T-cell (primary cell): ENCODE results near the gene SPACA4. TPM values are rescaled to one million over a fixed set of nuclear protein-coding genes. Genes with fewer than 3 reads are reported as not detected.
A peak's percentile ranks its signal among the peaks of the same experiment; 100 is the strongest.
"Not testable (repeated sequence)": the region's sequence is repeated elsewhere in the genome, so short reads cannot be mapped to it uniquely, and the experiment has no call there.

Experiments used
- ATAC-seq, 4 experiments: fragments of 200-7000 bp in 3 of 4; fragments of 150-1000 bp in 1 of 4; cut with Tn5 transposase; replicated peaks in 1 of 4; 1 replicate in 3 of 4; 2 replicates in 1 of 4; pipeline ENCODE4 v1.10.0; 2021; ENCODE audit warnings: moderate library complexity in 3 of 4, mild to moderate bottlenecking in 2 of 4, moderate number of reproducible peaks in 1 of 4
- CTCF ChIA-PET, 2 donors: fragments of 300-600 bp; sonication (Branson Sonifier 250); formaldehyde crosslinking; loops; one replicate each; lab custom pipeline; 2022; ENCODE audit warnings: antibody characterized with exemption in 2 of 2; lab: Charles Lee
- POLR2A ChIA-PET, 2 donors: fragments of 300-600 bp; sonication (Branson Sonifier 250); formaldehyde crosslinking; loops; one replicate each; lab custom pipeline; 2022; ENCODE audit warnings: antibody characterized with exemption in 2 of 2; lab: Charles Lee
- DNase-seq, 35 experiments: peaks; one replicate each; pipeline versions ENCODE4 v3.0.0 to v3.0.0-alpha.2; 2013 to 2023
- H3K27ac ChIP-seq: one replicate; pipeline ENCODE4 v1.5.1; 2013; ENCODE audit warnings: low read length
- H3K27me3 ChIP-seq, 2 experiments: replicated peaks in 1 of 2; 1 replicate in 1 of 2; 2 replicates in 1 of 2; pipeline versions ENCODE4 v1.6.1 to v1.7.0; 2013; ENCODE audit warnings: low read length in 1 of 2, mixed read lengths in 1 of 2; ENCODE audit not compliant: control insufficient read depth in 2 of 2, insufficient read depth in 2 of 2; ENCODE audit errors: extremely low read depth in 1 of 2
- H3K36me3 ChIP-seq, 2 donors: 1 replicate in 1 of 2; 2 replicates in 1 of 2; pipeline versions ENCODE4 v1.6.1 to v1.7.0; 2013; ENCODE audit warnings: low read length in 1 of 2; ENCODE audit not compliant: control insufficient read depth in 2 of 2, insufficient read depth in 1 of 2; ENCODE audit errors: extremely low read depth in 1 of 2
- H3K4me1 ChIP-seq, 2 experiments: 1 replicate in 1 of 2; 2 replicates in 1 of 2; pipeline versions ENCODE4 v1.6.1 to v1.7.0; 2013; ENCODE audit warnings: low read length in 2 of 2, mixed read lengths in 1 of 2; ENCODE audit not compliant: insufficient read depth in 2 of 2, control insufficient read depth in 1 of 2; ENCODE audit errors: extremely low read depth in 1 of 2
- H3K4me3 ChIP-seq, 2 donors: 1 replicate in 1 of 2; 2 replicates in 1 of 2; pipeline versions ENCODE4 v1.5.1 to v1.7.0; 2013; ENCODE audit warnings: mild to moderate bottlenecking in 2 of 2, low read length in 1 of 2, moderate library complexity in 1 of 2; ENCODE audit not compliant: control insufficient read depth in 1 of 2; ENCODE audit errors: extremely low read depth in 1 of 2
- H3K9me3 ChIP-seq: 2 replicates; pipeline ENCODE4 v1.7.0; 2013
- H3K27ac Mint-ChIP-seq, 2 donors: one replicate each; pipeline ENCODE4 v1.8.0; 2020 to 2021; ENCODE audit warnings: mild to moderate bottlenecking in 2 of 2, mixed read lengths in 2 of 2
- H3K27me3 Mint-ChIP-seq, 2 donors: one replicate each; pipeline ENCODE4 v1.8.0; 2021 to 2022; ENCODE audit warnings: mixed read lengths in 2 of 2
- H3K36me3 Mint-ChIP-seq: one replicate; pipeline ENCODE4 v1.8.0; 2021; ENCODE audit warnings: mixed read lengths
- H3K4me1 Mint-ChIP-seq, 3 donors: one replicate each; pipeline ENCODE4 v1.8.0; 2020 to 2022; ENCODE audit warnings: mixed read lengths in 3 of 3, mild to moderate bottlenecking in 1 of 3
- H3K4me3 Mint-ChIP-seq, 3 donors: one replicate each; pipeline ENCODE4 v1.8.0; 2020 to 2022; ENCODE audit warnings: mild to moderate bottlenecking in 3 of 3, mixed read lengths in 3 of 3, moderate library complexity in 3 of 3
- H3K9me3 Mint-ChIP-seq, 3 donors: one replicate each; pipeline ENCODE4 v1.8.0; 2020 to 2022; ENCODE audit warnings: mixed read lengths in 3 of 3
- WGBS: methylation state at CpG from one replicate; pipeline ENCODE4 v1.1.5; 2013; ENCODE audit warnings: missing lambda C conversion rate; ENCODE audit not compliant: insufficient coverage; 5-methylcytosine and 5-hydroxymethylcytosine counted together
- total RNA-seq, 35 experiments: library from RNA in 6 of 35; stranded (reverse) in 6 of 35; fragments of 120-200 nt in 1 of 35; gene quantifications; one replicate each; pipeline versions ENCODE4 v1.2.1 to v1.2.4 and lab custom pipeline; 2013 to 2026

The SPACA4 gene
- total RNA-seq, 5 donors from 2014 or later (not counting 1 experiment from before 2014, with no cell fraction given) = not detected

- POLR2A ChIA-PET = no interaction called here
- H3K4me1 Mint-ChIP-seq = peaks cover 33 to 53% (median 50%) of the 10 kb centered on the region in 3 donors
- H3K4me3 ChIP-seq = no peak overlapping the region
- no peaks in the 10 kb centered on the region for H3K27me3 Mint-ChIP-seq
- no peak overlapping the region for H3K27ac ChIP-seq
- CTCF ChIA-PET = no interaction called here
- H3K9me3 Mint-ChIP-seq = no peaks in the 10 kb centered on the region
- no peak for DNase-seq
- no peaks in the 10 kb centered on the region for H3K27me3 ChIP-seq
- H3K36me3 ChIP-seq = peaks cover 26 to 45% of the 10 kb centered on the region in 2 donors
- peak overlapping the region; percentile 12 to 52 for H3K27ac Mint-ChIP-seq
- WGBS = 67% methylated on average over 36 of the region's 47 CpGs
- H3K9me3 ChIP-seq = no peaks in the 10 kb centered on the region
- peaks cover 18 to 65% of the 10 kb centered on the region in 2 experiments for H3K4me1 ChIP-seq
- ATAC-seq = no peak
- no peak overlapping the region for H3K4me3 Mint-ChIP-seq
- H3K36me3 Mint-ChIP-seq = peaks cover 10% of the 10 kb centered on the region
Observed at GRCh38 chr19:48630296-48631063, 23.9 kb downstream of the SPACA4 start.

DNA sequence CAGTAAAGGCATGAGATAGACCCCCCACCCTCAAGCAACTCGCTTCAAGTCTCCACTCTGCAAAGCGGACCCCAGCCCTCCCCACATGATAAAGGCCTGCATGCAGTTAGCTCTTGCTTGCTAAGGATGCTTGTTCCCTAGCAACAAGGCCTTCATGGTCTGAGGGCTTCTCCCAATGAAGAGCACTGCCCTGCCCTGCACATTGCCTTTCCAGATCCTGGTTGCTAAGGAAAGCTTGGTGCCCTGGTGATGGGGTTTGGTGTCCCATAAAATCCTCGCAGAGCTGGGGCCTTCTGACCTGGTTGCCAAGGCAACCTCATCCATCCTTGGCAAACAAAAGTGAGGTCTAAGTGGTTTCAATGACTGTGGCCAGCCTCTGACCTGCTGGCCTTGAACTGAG, 24.7 kb downstream of the SPACA4 start:
- Mint-ChIP-seq H3K36me3 (peaks cover 13% of the 10 kb centered on the region), H3K4me1 (peaks cover 36 to 54% (median 49%) of the 10 kb centered on the region in 3 donors), H3K9me3 (no peaks in the 10 kb centered on the region), H3K4me3 (no peak overlapping the region), H3K27me3 (no peaks in the 10 kb centered on the region), H3K27ac (peak overlapping the region; percentile 39 to 65)
- Histone ChIP-seq H3K9me3 (no peaks in the 10 kb centered on the region), H3K27me3 (no peaks in the 10 kb centered on the region), H3K36me3 (peaks cover 26 to 45% of the 10 kb centered on the region in 2 donors), H3K4me3 (no peak overlapping the region), H3K27ac (no peak overlapping the region), H3K4me1 (peaks cover 18 to 69% of the 10 kb centered on the region in 2 experiments)
- POLR2A ChIA-PET = interaction anchor here in 1 of 2 donors (0.6 to 0.7 kb wide), 2 partner anchors 18 to 111 kb away, joined by 3 to 6 read pairs; no protein-coding TSS in a partner anchor
- CTCF ChIA-PET = interaction anchor here in 1 of 2 donors (0.6 to 0.7 kb wide), 2 partner anchors 27 to 35 kb away, joined by 3 to 4 read pairs; no protein-coding TSS in a partner anchor
- no peak for DNase-seq
- no peak for ATAC-seq
- 80% methylated on average over 1 of the region's 3 CpGs for WGBS

GRCh38 chr19:48632286-48632685, 25.7 kb downstream of the SPACA4 start:
- POLR2A ChIA-PET = not testable (repeated sequence)
- peak overlapping the region in 2 of 3 donors; percentile 24 to 42 for H3K4me3 Mint-ChIP-seq

DNA sequence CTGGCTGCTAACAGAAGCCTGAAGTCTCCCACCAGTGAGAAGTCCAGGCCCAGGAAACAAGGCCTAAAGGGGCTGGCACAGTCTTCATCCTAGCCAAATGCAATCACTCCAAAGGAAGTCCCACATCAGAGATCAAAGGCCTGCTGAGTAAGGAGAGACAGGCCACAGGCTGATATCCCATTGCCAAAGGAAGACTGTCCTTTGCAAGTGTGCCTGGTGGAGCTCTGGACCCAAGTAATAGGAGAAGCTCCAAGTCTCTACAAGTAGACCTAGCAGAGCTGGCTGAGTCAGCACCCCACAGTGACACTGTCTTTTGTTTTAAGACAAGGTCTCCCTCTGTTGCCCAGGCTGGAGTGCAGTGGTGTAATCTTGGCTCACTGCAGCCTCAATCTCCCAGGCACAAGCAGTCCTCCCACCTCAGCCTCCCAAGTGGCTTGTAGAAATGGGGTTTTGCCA, 26.2 kb downstream of the SPACA4 start:
- Histone ChIP-seq H3K4me3 (no peak overlapping the region), H3K27ac (no peak overlapping the region), H3K9me3 (no peaks in the 10 kb centered on the region), H3K27me3 (no peaks in the 10 kb centered on the region), H3K4me1 (peaks cover 18 to 59% of the 10 kb centered on the region in 2 experiments), H3K36me3 (peaks cover 26 to 45% of the 10 kb centered on the region in 2 donors)
- H3K4me1 Mint-ChIP-seq = peaks cover 37 to 48% (median 40%) of the 10 kb centered on the region in 3 donors
- peaks cover 13% of the 10 kb centered on the region for H3K36me3 Mint-ChIP-seq
- no peaks in the 10 kb centered on the region for H3K9me3 Mint-ChIP-seq
- H3K27ac Mint-ChIP-seq = peak overlapping the region; percentile 72 to 95
- peak overlapping the region in 2 of 3 donors; percentile 24 to 42 for H3K4me3 Mint-ChIP-seq
- H3K27me3 Mint-ChIP-seq = no peaks in the 10 kb centered on the region
- ATAC-seq (no peak), DNase-seq (no peak)
- ChIA-PET POLR2A (no interaction called here), CTCF (interaction anchor here in 1 of 2 donors (0.6 to 0.9 kb wide), 2 partner anchors 9 to 28 kb away, joined by 5 read pairs; no protein-coding TSS in a partner anchor)

More at GRCh38 chr19:48632286-48632685, 25.7 kb downstream of the SPACA4 start:
- H3K36me3 Mint-ChIP-seq = peaks cover 13% of the 10 kb centered on the region
- not testable (repeated sequence) for H3K9me3 ChIP-seq, H3K4me3 ChIP-seq, H3K27me3 Mint-ChIP-seq, H3K27me3 ChIP-seq, H3K27ac ChIP-seq, H3K9me3 Mint-ChIP-seq, DNase-seq, ATAC-seq
- 90% methylated on average over 11 of the region's 11 CpGs for WGBS
- Histone ChIP-seq H3K4me1 (peaks cover 18 to 63% of the 10 kb centered on the region in 2 experiments), H3K36me3 (peaks cover 26 to 45% of the 10 kb centered on the region in 2 donors)
- CTCF ChIA-PET = interaction anchor here in 1 of 2 donors (0.6 to 0.9 kb wide), 2 partner anchors 9 to 361 kb away, joined by 5 read pairs; partner anchors contain the start of gene RUVBL2
- H3K4me1 Mint-ChIP-seq = peaks cover 36 to 48% (median 42%) of the 10 kb centered on the region in 3 donors
- H3K27ac Mint-ChIP-seq = peak overlapping the region; percentile 72 to 95

DNA sequence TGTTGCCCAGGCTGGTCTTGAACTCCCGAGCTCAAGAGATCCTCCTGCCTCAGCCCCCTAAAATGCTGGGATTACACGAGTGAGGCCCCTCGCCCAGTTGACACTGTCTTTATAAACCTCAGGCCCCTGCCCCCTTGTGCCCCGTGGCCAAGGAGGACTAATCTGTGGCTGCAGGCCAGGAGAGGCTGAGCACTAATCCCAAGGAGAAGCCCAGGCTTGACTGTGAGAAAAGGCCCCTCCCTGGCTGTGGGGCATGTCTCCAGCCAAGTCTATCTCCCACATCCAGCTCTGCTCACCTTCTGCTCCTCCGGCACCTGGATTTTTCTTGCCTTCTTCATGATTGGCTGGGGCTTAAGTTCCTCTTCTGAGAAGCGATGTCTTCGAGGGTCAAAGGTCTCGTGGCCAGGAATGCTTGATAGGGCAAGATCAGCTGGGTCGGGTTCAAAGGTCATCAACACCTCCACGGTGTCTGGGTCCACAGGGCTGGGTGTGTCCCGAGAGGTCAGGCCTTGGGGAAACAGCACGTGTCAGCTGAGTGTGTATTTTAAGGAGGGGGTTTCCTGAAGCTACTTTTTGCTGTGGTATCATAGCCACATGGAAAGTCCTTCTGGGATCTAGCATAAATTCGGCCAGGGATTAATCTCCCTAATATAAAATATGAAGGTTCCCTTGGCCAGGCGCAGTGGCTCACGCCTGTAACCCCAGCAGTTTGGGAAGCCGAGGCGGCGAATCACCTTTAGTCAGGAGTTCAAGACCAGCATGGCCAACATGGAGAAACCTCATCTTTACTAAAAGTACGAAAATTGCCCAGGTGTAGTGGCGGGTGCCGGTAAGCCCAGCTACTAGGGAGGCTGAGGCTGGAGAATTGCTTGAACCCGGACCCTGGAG, 26.9 kb downstream of the SPACA4 start:
- H3K36me3 ChIP-seq = peaks cover 26 to 45% of the 10 kb centered on the region in 2 donors
- peaks cover 19 to 61% of the 10 kb centered on the region in 2 experiments for H3K4me1 ChIP-seq
- POLR2A ChIA-PET = interaction anchor here (0.5 to 0.6 kb wide), 3 partner anchors 17 to 360 kb away, joined by 3 to 7 read pairs (median 3); partner anchors contain the start of genes FGF21 (in 1 of the 2) and GYS1 (in 1 of the 2)
- peak overlapping the region; percentile 85 for H3K27ac ChIP-seq
- CTCF ChIA-PET = interaction anchor here in 1 of 2 donors (0.6 to 1.1 kb wide), 3 partner anchors 8 to 29 kb away, joined by 3 to 5 read pairs (median 5); no protein-coding TSS in a partner anchor
- 85% methylated on average over 8 of the region's 22 CpGs for WGBS
- no peak for ATAC-seq
- peak overlapping the region in 2 of 3 donors; percentile 80 to 99 for H3K4me3 Mint-ChIP-seq
- no peaks in the 10 kb centered on the region for H3K27me3 ChIP-seq
- no peaks in the 10 kb centered on the region for H3K9me3 ChIP-seq
- H3K27me3 Mint-ChIP-seq = no peaks in the 10 kb centered on the region
- H3K4me3 ChIP-seq = peak overlapping the region; percentile 45 to 57
- H3K9me3 Mint-ChIP-seq = no peaks in the 10 kb centered on the region
- H3K4me1 Mint-ChIP-seq = peaks cover 44 to 51% (median 45%) of the 10 kb centered on the region in 3 donors
- H3K36me3 Mint-ChIP-seq = peaks cover 13% of the 10 kb centered on the region
- H3K27ac Mint-ChIP-seq = peak overlapping the region; percentile 93 to 95
- DNase-seq = no peak
